Central memory CD8-positive, alpha-beta T cell (primary cell): ENCODE results near the gene TXK.

ENCODE experiments used
- ATAC-seq: fragments of 150-1000 bp; cut with Tn5 transposase; replicated peaks from 2 replicates; pipeline ENCODE4 v1.10.0; 2022; ENCODE audit warnings: mild to moderate bottlenecking, moderate FRiP score, moderate number of reproducible peaks; ENCODE audit not compliant: poor library complexity, severe bottlenecking; ENCODE audit errors: extremely low read depth
- DNase-seq, 2 donors: peaks; one replicate each; pipeline ENCODE4 v3.0.0; 2021; ENCODE audit warnings: low spot score in 2 of 2
- H3K27ac Mint-ChIP-seq: one replicate; pipeline ENCODE4 v1.8.0; 2022; ENCODE audit warnings: low read depth, mild to moderate bottlenecking, moderate library complexity, mixed read lengths
- H3K27me3 Mint-ChIP-seq: one replicate; pipeline ENCODE4 v1.8.0; 2022; ENCODE audit warnings: mixed read lengths
- H3K36me3 Mint-ChIP-seq: one replicate; pipeline ENCODE4 v1.8.0; 2022; ENCODE audit warnings: mild to moderate bottlenecking, moderate library complexity, mixed read lengths; ENCODE audit not compliant: insufficient read depth
- H3K4me1 Mint-ChIP-seq: one replicate; pipeline ENCODE4 v1.8.0; 2022; ENCODE audit warnings: mixed read lengths
- H3K4me3 Mint-ChIP-seq: one replicate; pipeline ENCODE4 v1.8.0; 2022; ENCODE audit warnings: mild to moderate bottlenecking, moderate library complexity, mixed read lengths
- H3K9me3 Mint-ChIP-seq: one replicate; pipeline ENCODE4 v1.8.0; 2022; ENCODE audit warnings: mixed read lengths

The TXK gene

DNA sequence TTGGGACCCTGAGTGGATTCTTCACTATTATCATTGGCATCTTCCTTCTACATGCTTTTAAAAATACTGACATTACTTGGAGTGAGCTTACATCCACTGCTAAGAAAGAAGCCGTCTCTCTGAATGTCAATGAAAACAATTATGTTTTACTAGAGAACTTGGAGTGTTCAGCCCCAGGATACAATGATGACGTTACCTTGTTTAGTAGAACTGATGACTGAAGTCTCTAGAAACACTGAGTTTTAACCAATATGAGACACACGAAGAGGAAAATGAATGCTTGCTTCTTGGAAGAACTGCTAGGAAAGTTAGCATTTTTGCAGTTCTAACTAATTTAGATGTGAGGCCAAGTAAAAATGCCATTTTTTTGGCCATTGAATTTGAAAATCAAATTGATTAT is 98.1 kb downstream of the TXK start:
- no peak for ATAC-seq
- peaks cover 7% of the 10 kb centered on the region for H3K4me1 Mint-ChIP-seq
- DNase-seq, result no peak
- H3K4me3 Mint-ChIP-seq, result no peak overlapping the region
- no peaks in the 10 kb centered on the region for H3K9me3 Mint-ChIP-seq
- H3K36me3 Mint-ChIP-seq, result peaks cover 2% of the 10 kb centered on the region
- H3K27ac Mint-ChIP-seq, result no peak overlapping the region
- peaks cover 1% of the 10 kb centered on the region for H3K27me3 Mint-ChIP-seq

DNA sequence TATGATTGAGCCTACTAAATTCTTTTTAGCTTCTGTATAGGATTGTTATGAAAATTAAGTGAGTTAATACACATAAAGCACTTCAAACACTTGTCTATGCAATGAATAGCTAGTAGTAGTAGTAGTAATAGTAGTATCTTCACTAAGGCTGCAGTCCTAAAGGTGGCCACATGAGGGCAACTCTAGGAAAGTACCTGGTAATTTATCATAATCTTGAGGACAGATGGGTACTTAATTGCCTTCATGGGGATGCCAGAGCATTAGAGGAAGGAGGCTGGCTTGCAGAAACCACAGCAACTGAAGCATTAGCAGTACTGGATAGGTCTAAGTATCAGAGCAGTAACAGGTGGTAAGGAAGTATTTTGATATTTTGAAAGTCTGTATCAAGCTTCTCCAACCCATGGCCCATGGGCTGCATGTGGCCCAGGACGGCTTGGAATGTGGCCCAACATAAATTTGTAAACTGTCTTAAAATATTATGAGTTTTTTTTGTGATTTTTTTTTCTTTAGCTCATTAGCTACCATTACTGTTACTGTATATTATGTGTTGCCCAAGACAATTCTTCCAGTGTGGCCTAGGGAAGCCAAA is 100.1 kb downstream of the TXK start:
- Mint-ChIP-seq H3K9me3 (no peaks in the 10 kb centered on the region), H3K27me3 (no peaks in the 10 kb centered on the region), H3K36me3 (peaks cover 2% of the 10 kb centered on the region), H3K4me3 (no peak overlapping the region), H3K27ac (no peak overlapping the region), H3K4me1 (peaks cover 7% of the 10 kb centered on the region)
- DNase-seq (peak; percentile 43 to 45), ATAC-seq (peak; percentile 86)

DNA sequence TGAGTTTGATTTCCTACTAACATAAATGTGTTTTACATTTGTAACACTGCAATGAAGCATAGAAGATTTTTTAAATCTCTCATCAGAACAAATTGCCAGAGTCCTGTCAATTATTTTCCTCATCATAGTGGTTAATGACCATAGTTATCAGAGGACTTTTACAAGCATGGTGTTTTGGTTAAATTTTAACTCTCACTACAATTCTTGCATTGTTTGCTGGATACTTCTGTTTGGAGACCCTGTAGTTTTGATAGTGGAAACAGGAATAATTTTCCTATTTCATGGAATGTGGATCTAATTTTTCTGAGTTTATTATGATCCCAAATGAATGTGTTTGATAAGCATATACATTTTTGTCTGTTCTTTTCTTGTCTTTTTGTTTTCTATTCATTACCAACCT is 100.6 kb downstream of the TXK start:
- no peak for DNase-seq
- no peaks in the 10 kb centered on the region for H3K9me3 Mint-ChIP-seq
- peaks cover 10% of the 10 kb centered on the region for H3K4me1 Mint-ChIP-seq
- no peak overlapping the region for H3K4me3 Mint-ChIP-seq
- no peak for ATAC-seq
- H3K27ac Mint-ChIP-seq, result no peak overlapping the region
- peaks cover 2% of the 10 kb centered on the region for H3K36me3 Mint-ChIP-seq
- H3K27me3 Mint-ChIP-seq, result no peaks in the 10 kb centered on the region

DNA sequence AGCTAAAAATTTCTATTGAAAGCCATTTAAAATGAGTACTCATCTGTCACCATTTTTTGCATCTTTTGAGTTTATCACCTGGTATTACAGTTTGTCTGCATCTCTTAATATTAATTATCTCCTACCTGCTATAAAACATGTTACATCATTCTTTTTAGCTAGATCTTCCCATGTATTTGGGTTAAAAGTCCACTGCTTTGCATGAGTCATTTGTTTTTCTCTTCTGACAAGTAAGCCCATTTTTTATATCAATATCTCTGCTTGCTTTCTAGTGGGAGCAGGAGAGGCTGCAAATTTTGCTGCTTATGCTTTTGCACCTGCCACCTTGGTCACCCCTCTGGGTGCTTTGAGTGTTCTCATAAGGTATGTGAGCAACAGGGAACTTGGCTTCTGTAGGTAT is 101.3 kb downstream of the TXK start:
- H3K4me3 Mint-ChIP-seq, result no peak overlapping the region

DNA sequence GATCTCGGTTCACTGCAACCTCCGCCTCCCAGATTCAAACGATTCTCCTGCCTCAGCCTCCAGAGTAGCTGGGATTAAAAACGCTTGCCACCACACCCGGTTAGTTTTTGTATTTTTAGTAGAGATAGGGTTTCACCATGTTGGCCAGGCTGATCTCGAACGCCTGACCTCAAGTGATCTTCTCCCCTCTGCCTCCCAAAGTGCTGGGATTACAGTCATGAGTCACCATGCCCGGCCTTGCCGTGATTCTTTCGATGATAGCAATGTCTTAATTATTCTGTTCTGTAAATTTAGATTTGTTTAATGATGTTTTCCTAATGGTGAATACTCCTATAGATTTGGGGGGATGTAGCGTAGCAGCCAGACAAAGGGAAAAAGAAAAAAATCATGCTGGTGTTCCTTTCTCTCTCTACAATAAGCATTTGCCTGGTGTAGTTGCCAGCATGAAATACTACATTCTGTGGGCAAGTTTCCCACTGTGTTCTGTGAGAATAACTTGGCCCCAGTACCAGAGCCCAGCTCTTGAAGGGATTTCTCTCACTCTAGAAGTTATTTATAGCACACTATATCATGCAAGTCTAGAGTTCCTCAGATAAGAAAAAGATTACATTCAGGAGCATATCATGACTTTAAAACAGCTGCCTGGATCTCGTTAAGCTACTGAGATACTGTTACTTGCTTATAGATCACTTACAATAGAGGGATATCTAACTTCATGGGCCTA is 102.1 kb downstream of the TXK start:
- H3K9me3 Mint-ChIP-seq, result no peaks in the 10 kb centered on the region
- no peak overlapping the region for H3K4me3 Mint-ChIP-seq
- no peak for DNase-seq
- peaks cover 2% of the 10 kb centered on the region for H3K36me3 Mint-ChIP-seq
- H3K4me1 Mint-ChIP-seq, result peaks cover 14% of the 10 kb centered on the region
- no peak for ATAC-seq
- H3K27ac Mint-ChIP-seq, result no peak overlapping the region
- no peaks in the 10 kb centered on the region for H3K27me3 Mint-ChIP-seq

More for the DNA sequence above, 101.3 kb downstream of the TXK start:
- H3K9me3 Mint-ChIP-seq, result no peaks in the 10 kb centered on the region
- ATAC-seq (no peak), DNase-seq (no peak)
- peaks cover 2% of the 10 kb centered on the region for H3K36me3 Mint-ChIP-seq
- H3K27me3 Mint-ChIP-seq, result no peaks in the 10 kb centered on the region
- H3K4me1 Mint-ChIP-seq, result peaks cover 14% of the 10 kb centered on the region
- no peak overlapping the region for H3K27ac Mint-ChIP-seq

DNA sequence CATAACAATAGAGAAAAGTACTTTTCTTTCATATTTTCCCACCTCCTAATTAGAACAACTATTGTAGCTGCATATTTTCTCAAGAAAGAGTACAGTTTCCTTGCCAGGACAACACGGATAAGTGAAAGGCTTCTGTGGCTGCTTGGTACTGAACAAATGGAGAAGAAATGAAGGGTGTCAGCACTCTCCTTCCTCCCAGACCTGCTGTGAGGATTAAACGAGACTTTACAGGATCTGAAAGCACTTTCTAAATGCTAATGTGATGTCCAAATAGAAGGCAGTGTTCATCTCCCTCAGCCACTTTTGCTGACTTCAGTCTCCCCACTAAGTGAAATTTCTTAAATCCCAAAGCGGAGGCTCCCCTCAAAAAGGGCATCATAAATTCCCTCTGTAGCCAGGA is 103.6 kb downstream of the TXK start:
- Mint-ChIP-seq H3K27ac (no peak overlapping the region), H3K36me3 (peaks cover 2% of the 10 kb centered on the region), H3K27me3 (peaks cover 8% of the 10 kb centered on the region), H3K4me1 (peaks cover 14% of the 10 kb centered on the region), H3K9me3 (no peaks in the 10 kb centered on the region), H3K4me3 (no peak overlapping the region)
- DNase-seq (no peak), ATAC-seq (no peak)

DNA sequence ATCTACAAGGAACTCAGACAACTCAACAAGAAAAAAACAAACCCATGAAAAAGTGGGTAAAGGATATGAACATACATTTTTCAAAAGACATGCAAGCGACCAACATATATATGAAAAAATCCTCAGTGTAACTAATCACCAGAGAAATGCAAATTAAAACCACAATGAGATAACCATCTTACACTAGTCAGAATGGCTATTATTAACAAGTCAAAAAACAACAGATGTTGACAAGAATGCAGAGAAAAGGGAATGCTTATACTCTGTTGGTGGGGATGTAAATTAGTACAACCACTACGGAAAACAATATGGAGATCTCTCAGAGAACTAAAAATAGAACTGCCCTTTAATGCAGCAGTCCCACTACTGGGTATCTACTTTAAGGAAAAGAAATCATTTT is 105.4 kb downstream of the TXK start:
- Mint-ChIP-seq H3K9me3 (no peaks in the 10 kb centered on the region), H3K27ac (no peak overlapping the region), H3K36me3 (peaks cover 2% of the 10 kb centered on the region), H3K4me3 (no peak overlapping the region), H3K4me1 (peaks cover 9% of the 10 kb centered on the region), H3K27me3 (peaks cover 22% of the 10 kb centered on the region)
- ATAC-seq (no peak), DNase-seq (no peak)

DNA sequence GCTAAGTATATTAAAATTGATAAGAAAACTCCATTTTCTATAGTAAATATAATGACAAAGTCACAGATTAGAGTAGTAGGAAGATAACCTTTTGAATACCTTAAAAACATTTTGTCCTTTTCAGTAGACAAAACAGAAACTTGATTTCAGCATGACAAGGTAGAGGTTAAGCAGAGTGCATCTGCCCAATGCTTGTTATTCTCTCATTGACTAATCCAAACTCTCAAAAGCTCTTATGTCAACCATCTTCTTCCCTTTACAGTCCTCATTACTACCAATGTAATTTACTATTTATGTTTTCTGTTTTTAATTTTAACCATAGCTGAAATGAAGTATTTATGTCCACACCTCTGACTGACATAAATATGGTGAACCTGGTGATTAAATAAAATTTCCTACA is 106.4 kb downstream of the TXK start:
- Mint-ChIP-seq H3K4me3 (no peak overlapping the region), H3K27ac (no peak overlapping the region), H3K27me3 (peaks cover 22% of the 10 kb centered on the region), H3K4me1 (peaks cover 7% of the 10 kb centered on the region), H3K36me3 (peaks cover 2% of the 10 kb centered on the region), H3K9me3 (no peaks in the 10 kb centered on the region)
- ATAC-seq (no peak), DNase-seq (no peak)

DNA sequence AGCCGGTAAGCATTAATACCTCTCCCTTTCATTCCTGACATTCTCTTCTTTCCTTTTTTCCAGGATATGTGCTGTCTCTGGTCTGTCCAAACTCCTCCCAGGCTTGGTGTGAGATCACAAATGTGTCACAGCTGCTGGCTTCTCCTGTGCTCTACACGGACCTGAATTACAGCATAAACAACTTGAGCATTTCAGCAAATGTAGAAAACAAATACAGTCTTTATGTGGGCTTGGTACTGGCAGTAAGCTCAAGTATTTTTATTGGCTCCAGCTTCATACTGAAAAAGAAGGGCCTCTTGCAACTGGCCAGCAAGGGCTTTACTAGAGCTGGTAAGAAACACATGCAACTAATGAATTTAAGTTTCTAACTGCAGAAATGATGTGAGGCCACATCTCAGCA is 109.0 kb downstream of the TXK start:
- Mint-ChIP-seq H3K27me3 (peaks cover 22% of the 10 kb centered on the region), H3K36me3 (no peaks in the 10 kb centered on the region), H3K27ac (no peak overlapping the region), H3K4me3 (no peak overlapping the region), H3K4me1 (peaks cover 7% of the 10 kb centered on the region), H3K9me3 (no peaks in the 10 kb centered on the region)
- no peak for ATAC-seq
- no peak for DNase-seq

DNA sequence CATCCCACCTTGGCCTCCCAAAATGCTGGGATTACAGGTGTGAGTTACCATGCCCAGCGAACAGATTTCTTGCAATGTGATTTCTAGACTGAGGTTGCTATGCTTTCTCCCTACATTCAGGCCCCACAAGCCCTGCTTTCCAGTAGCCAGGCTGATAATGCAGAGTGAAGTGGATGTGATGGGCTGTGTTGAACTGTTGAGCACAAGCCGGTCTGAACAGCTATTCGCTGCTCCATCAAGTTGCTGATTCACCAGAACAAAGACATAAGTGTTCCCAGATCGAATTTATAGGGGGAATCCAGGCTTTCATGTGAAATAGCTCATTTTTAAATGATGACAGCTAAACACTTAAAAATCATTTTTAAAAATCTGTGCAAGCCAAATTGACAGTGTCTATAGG is 109.5 kb downstream of the TXK start:
- Mint-ChIP-seq H3K9me3 (no peaks in the 10 kb centered on the region), H3K4me1 (peaks cover 7% of the 10 kb centered on the region), H3K27ac (no peak overlapping the region), H3K27me3 (peaks cover 22% of the 10 kb centered on the region), H3K36me3 (no peaks in the 10 kb centered on the region), H3K4me3 (no peak overlapping the region)
- DNase-seq (no peak), ATAC-seq (no peak)

DNA sequence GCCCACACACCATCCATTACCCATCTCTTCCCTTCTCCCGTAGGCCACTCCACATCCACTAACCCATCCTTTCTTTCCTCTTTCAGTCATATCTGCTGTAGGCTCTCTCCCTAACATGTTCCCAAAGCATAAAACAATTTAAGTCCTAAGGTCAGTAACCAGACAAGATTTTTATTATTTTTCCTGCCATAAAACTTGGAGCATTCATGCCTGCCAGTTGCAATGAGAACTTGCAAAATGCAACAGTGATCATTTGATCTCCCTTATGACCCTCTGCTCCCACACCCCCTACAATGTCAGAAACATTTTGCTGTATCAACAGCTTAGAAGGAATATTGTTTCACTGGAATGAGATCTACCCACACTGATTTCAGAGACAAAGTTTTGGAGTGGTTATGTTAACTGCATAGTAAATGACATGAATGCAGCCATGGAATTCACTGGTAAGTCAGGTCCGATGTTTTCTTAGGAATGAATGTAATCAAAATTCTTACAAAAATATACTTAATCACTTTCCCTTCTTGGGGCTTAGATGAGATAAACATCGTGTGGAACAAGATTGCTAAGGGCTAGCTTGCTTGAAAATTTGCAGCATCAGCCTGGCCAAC is 111.8 kb downstream of the TXK start:
- Mint-ChIP-seq H3K27ac (no peak overlapping the region), H3K36me3 (no peaks in the 10 kb centered on the region), H3K27me3 (peaks cover 22% of the 10 kb centered on the region), H3K4me1 (no peaks in the 10 kb centered on the region), H3K9me3 (no peaks in the 10 kb centered on the region), H3K4me3 (no peak overlapping the region)
- DNase-seq (no peak), ATAC-seq (no peak)

DNA sequence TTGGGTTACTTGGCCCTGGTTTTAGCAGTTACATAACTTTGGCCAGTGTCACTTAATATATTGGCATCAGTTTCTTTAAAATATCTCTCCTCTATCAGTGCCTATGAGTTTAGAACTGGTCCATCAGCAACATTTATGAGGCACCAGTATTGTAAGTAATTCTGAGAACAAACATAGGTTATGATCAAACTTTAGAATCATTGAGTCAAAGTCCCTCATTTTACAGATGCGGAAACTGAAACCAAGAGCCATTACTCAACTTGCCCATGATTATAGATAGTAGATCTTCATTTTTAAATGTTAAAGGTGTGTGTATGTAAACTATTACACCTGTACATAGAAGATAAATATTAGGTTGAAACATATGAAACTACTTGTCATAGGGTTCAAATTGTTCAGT is 113.0 kb downstream of the TXK start:
- no peak for ATAC-seq

DNA sequence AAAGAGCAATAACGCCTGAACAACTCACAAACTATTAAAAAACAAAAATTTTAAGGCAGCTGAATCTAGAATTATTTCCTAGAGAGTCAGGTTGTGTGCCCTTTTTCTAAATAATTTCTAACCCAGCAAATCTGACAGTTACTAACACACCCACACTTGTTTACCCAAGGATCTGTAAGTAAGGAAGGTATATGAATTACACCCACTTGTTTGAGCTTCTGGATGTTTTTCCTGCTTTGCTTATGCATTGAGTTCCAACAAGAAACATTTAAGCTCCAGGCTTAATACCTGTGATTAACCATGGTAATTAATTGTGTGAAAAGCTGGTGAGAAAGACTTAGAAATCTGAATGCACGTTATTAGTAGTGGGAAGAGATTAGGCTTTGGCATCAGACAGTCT is 115.9 kb downstream of the TXK start:
- Mint-ChIP-seq H3K4me3 (no peak overlapping the region), H3K36me3 (peaks cover 4% of the 10 kb centered on the region), H3K27me3 (peaks cover 21% of the 10 kb centered on the region), H3K4me1 (peaks cover 5% of the 10 kb centered on the region), H3K9me3 (no peaks in the 10 kb centered on the region), H3K27ac (no peak overlapping the region)
- no peak for ATAC-seq
- DNase-seq, result no peak

More for the DNA sequence above, 113.0 kb downstream of the TXK start:
- no peak overlapping the region for H3K4me3 Mint-ChIP-seq
- H3K27me3 Mint-ChIP-seq, result peaks cover 20% of the 10 kb centered on the region
- H3K27ac Mint-ChIP-seq, result no peak overlapping the region
- H3K4me1 Mint-ChIP-seq, result peaks cover 1% of the 10 kb centered on the region
- H3K9me3 Mint-ChIP-seq, result no peaks in the 10 kb centered on the region
- peaks cover 2% of the 10 kb centered on the region for H3K36me3 Mint-ChIP-seq
- no peak for DNase-seq
